ENCODE data around the gene TCFL5. TPM values are rescaled to one million over a fixed set of nuclear protein-coding genes. Genes with fewer than 3 reads are reported as not detected.
A peak's percentile ranks its signal among the peaks of the same experiment; 100 is the strongest.

The TCFL5 gene
- total and polyA plus RNA-seq, 2 donors from 2014 or later, result 6.1 to 11.5 TPM

GRCh38 chr20:62792940-62793756 lies 68.5 kb downstream of the TCFL5 start:
- no peak overlapping the region for H3K4me3 ChIP-seq (ENCODE audit: low read length in 3 of 3)
- H3K36me3 ChIP-seq (ENCODE audit: control insufficient read depth in 2 of 3, insufficient read depth in 3 of 3, low read length in 3 of 3), result no peaks in the 10 kb centered on the region
- H3K9me3 ChIP-seq (ENCODE audit: control insufficient read depth in 2 of 3, insufficient read depth in 1 of 3, low read length in 3 of 3), result no peaks in the 10 kb centered on the region
- peak overlapping the region in 1 of 2 donors; percentile 84 for H3K27ac ChIP-seq (ENCODE audit: low read depth in 2 of 2, low read length in 2 of 2)
- intact Hi-C loops (cut with DNase I), result no loop called here
- no peak overlapping the region for H3K9ac ChIP-seq (ENCODE audit: low read length in 3 of 3)
- DNase-seq (peak in 1 of 5 donors; percentile 80), FAIRE-seq (no peak)
- peaks cover 0 to 16% (median 8%) of the 10 kb centered on the region in 3 donors for H3K4me1 ChIP-seq (ENCODE audit: control insufficient read depth in 2 of 3, insufficient read depth in 2 of 3, low read depth in 1 of 3, low read length in 3 of 3)
- H3K27me3 ChIP-seq (ENCODE audit: control insufficient read depth, insufficient read depth, low read length), result no peaks in the 10 kb centered on the region
- TF ChIP-seq CTCF (IDR thresholded peaks at IDR 0.05; ENCODE audit: borderline replicate concordance, extremely low read depth, insufficient read depth), result no peak

GRCh38 chr20:62792182-62792939 lies 69.3 kb downstream of the TCFL5 start:
- DNase-seq (no peak), FAIRE-seq (no peak)
- Histone ChIP-seq H3K4me3 (ENCODE audit: low read length in 3 of 3) (no peak overlapping the region), H3K36me3 (ENCODE audit: control insufficient read depth in 2 of 3, insufficient read depth in 3 of 3, low read length in 3 of 3) (no peaks in the 10 kb centered on the region), H3K4me1 (ENCODE audit: control insufficient read depth in 2 of 3, insufficient read depth in 2 of 3, low read depth in 1 of 3, low read length in 3 of 3) (peaks cover 0 to 9% (median 8%) of the 10 kb centered on the region in 3 donors), H3K27me3 (ENCODE audit: control insufficient read depth, insufficient read depth, low read length) (no peaks in the 10 kb centered on the region), H3K9ac (ENCODE audit: low read length in 3 of 3) (no peak overlapping the region), H3K9me3 (ENCODE audit: control insufficient read depth in 2 of 3, insufficient read depth in 1 of 3, low read length in 3 of 3) (no peaks in the 10 kb centered on the region), H3K27ac (ENCODE audit: low read depth in 2 of 2, low read length in 2 of 2) (no peak overlapping the region)
- intact Hi-C loops (cut with DNase I), result no loop called here
- no peak for TF ChIP-seq CTCF (IDR thresholded peaks at IDR 0.05; ENCODE audit: borderline replicate concordance, extremely low read depth, insufficient read depth)

GRCh38 chr20:62791301-62792181 lies 70.1 kb downstream of the TCFL5 start:
- no peak overlapping the region for H3K27ac ChIP-seq (ENCODE audit: low read depth in 2 of 2, low read length in 2 of 2)
- no peak overlapping the region for H3K9ac ChIP-seq (ENCODE audit: low read length in 3 of 3)
- DNase-seq (peak in 4 of 5 donors; percentile 92 to 96 (median 94)), FAIRE-seq (no peak)
- no peaks in the 10 kb centered on the region for H3K27me3 ChIP-seq (ENCODE audit: control insufficient read depth, insufficient read depth, low read length)
- no peaks in the 10 kb centered on the region for H3K36me3 ChIP-seq (ENCODE audit: control insufficient read depth in 2 of 3, insufficient read depth in 3 of 3, low read length in 3 of 3)
- peaks cover 0 to 8% (median 5%) of the 10 kb centered on the region in 3 donors for H3K4me1 ChIP-seq (ENCODE audit: control insufficient read depth in 2 of 3, insufficient read depth in 2 of 3, low read depth in 1 of 3, low read length in 3 of 3)
- intact Hi-C loops (cut with DNase I), result no loop called here
- peak; percentile 87 for TF ChIP-seq CTCF (IDR thresholded peaks at IDR 0.05; ENCODE audit: borderline replicate concordance, extremely low read depth, insufficient read depth)
- no peak overlapping the region for H3K4me3 ChIP-seq (ENCODE audit: low read length in 3 of 3)
- no peaks in the 10 kb centered on the region for H3K9me3 ChIP-seq (ENCODE audit: control insufficient read depth in 2 of 3, insufficient read depth in 1 of 3, low read length in 3 of 3)

Other genes with a start within 250 kb of the TCFL5 start
- 80.3 TPM for gene SLCO4A1, start 219.3 kb downstream of the TCFL5 start, total RNA-seq
- 12.4 TPM for gene SLCO4A1, start 219.3 kb downstream of the TCFL5 start, polyA plus RNA-seq (ENCODE audit: insufficient read depth, low read depth, low replicate concordance)
- 0.09 TPM for gene NTSR1, start 153.0 kb downstream of the TCFL5 start, total RNA-seq
- not detected for gene NTSR1, start 153.0 kb downstream of the TCFL5 start, polyA plus RNA-seq (ENCODE audit: insufficient read depth, low read depth, low replicate concordance)
- 7.6 TPM for gene MRGBP, start 65.3 kb downstream of the TCFL5 start, total RNA-seq
- gene MRGBP, start 65.3 kb downstream of the TCFL5 start, polyA plus RNA-seq (ENCODE audit: insufficient read depth, low read depth, low replicate concordance), result 9.0 TPM
- 46.8 TPM for gene OGFR, start 57.0 kb downstream of the TCFL5 start, total RNA-seq
- 33.7 TPM for gene OGFR, start 57.0 kb downstream of the TCFL5 start, polyA plus RNA-seq (ENCODE audit: insufficient read depth, low read depth, low replicate concordance)
- gene COL9A3, start 44.8 kb downstream of the TCFL5 start, total RNA-seq, result 4.3 TPM
- 2.3 TPM for gene COL9A3, start 44.8 kb downstream of the TCFL5 start, polyA plus RNA-seq (ENCODE audit: insufficient read depth, low read depth, low replicate concordance)
- 67.9 TPM for gene DIDO1, start 64.7 kb upstream of the TCFL5 start, total RNA-seq
- gene DIDO1, start 64.7 kb upstream of the TCFL5 start, polyA plus RNA-seq (ENCODE audit: insufficient read depth, low read depth, low replicate concordance), result 23.0 TPM
- gene GID8, start 76.3 kb upstream of the TCFL5 start, total RNA-seq, result 37.3 TPM
- 16.4 TPM for gene GID8, start 76.3 kb upstream of the TCFL5 start, polyA plus RNA-seq (ENCODE audit: insufficient read depth, low read depth, low replicate concordance)
- gene SLC17A9, start 90.9 kb upstream of the TCFL5 start, total RNA-seq, result 9.5 TPM
- gene SLC17A9, start 90.9 kb upstream of the TCFL5 start, polyA plus RNA-seq (ENCODE audit: insufficient read depth, low read depth, low replicate concordance), result 2.0 TPM
- not detected for gene BHLHE23, start 145.1 kb upstream of the TCFL5 start, total RNA-seq
- gene BHLHE23, start 145.1 kb upstream of the TCFL5 start, polyA plus RNA-seq (ENCODE audit: insufficient read depth, low read depth, low replicate concordance), result not detected